ENCODE data around the gene ACOX3.

The ACOX3 gene

GRCh38 chr4:8321771-8322170, 118.8 kb downstream of the ACOX3 start:
- no peak for DNase-seq (ENCODE audit: low read depth in 3 of 3)

GRCh38 chr4:8321220-8321619, 119.3 kb downstream of the ACOX3 start:
- no peak for DNase-seq (ENCODE audit: low read depth in 3 of 3)

GRCh38 chr4:8320386-8320750, 120.2 kb downstream of the ACOX3 start:
- DNase-seq (ENCODE audit: low read depth in 3 of 3) = no peak

GRCh38 chr4:8319731-8320385, 120.7 kb downstream of the ACOX3 start:
- no peak for DNase-seq (ENCODE audit: low read depth in 3 of 3)

GRCh38 chr4:8319061-8319460, 121.5 kb downstream of the ACOX3 start:
- DNase-seq (ENCODE audit: low read depth in 3 of 3) = no peak

- no peak for DNase-seq (ENCODE audit: low read depth in 3 of 3)
Measured at GRCh38 chr4:8318509-8318908, 122.0 kb downstream of the ACOX3 start.

GRCh38 chr4:8317474-8317873, 123.0 kb downstream of the ACOX3 start:
- DNase-seq (ENCODE audit: low read depth in 3 of 3) = no peak

- DNase-seq (ENCODE audit: low read depth in 3 of 3) = no peak
Measured at GRCh38 chr4:8316911-8317351, 123.6 kb downstream of the ACOX3 start.

Data from stimulated activated CD4-positive, alpha-beta T cell treated with anti-CD3 and anti-CD28 coated beads, TNF-alpha, amount 100 ng/mL, for 4 hours (primary cell).